Loucy (cell line): ENCODE measurements around the gene MRPL42.
"Not testable (repeated sequence)": the region's sequence is repeated elsewhere in the genome, so short reads cannot be mapped to it uniquely, and the experiment has no call there.

Source experiments
- CTCF ChIP-seq: fragments of 200-600 bp; sonication (generic); conservative IDR thresholded peaks from 2 replicates; pipeline ENCODE4 v1.5.1; 2014; ENCODE audit warnings: mild to moderate bottlenecking, antibody characterized with exemption, low read length
- EZH2phosphoT487 ChIP-seq: fragments of 200-600 bp; IDR thresholded peaks from 2 replicates; pipeline ENCODE4 v1.6.1; 2018; ENCODE audit warnings: antibody characterized with exemption, mild to moderate bottlenecking, moderate library complexity, borderline replicate concordance

- TF ChIP-seq CTCF, EZH2phosphoT487: not testable (repeated sequence)
Measured at GRCh38 chr12:93492808-93493207, 25.5 kb downstream of the MRPL42 start.
